Superior temporal gyrus (tissue), 1 donor: Measurements from ENCODE around the gene OSBPL10.
"Not testable (repeated sequence)": the region's sequence is repeated elsewhere in the genome, so short reads cannot be mapped to it uniquely, and the experiment has no call there.

Experiments used
- DNase-seq: peaks from one replicate; pipeline ENCODE4 v3.0.0-alpha.2; 2016; ENCODE audit errors: extremely low spot score

OSBPL10 gene, protein sequence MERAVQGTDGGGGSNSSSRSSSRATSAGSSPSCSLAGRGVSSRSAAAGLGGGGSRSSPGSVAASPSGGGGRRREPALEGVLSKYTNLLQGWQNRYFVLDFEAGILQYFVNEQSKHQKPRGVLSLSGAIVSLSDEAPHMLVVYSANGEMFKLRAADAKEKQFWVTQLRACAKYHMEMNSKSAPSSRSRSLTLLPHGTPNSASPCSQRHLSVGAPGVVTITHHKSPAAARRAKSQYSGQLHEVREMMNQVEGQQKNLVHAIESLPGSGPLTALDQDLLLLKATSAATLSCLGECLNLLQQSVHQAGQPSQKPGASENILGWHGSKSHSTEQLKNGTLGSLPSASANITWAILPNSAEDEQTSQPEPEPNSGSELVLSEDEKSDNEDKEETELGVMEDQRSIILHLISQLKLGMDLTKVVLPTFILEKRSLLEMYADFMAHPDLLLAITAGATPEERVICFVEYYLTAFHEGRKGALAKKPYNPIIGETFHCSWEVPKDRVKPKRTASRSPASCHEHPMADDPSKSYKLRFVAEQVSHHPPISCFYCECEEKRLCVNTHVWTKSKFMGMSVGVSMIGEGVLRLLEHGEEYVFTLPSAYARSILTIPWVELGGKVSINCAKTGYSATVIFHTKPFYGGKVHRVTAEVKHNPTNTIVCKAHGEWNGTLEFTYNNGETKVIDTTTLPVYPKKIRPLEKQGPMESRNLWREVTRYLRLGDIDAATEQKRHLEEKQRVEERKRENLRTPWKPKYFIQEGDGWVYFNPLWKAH

DNA sequence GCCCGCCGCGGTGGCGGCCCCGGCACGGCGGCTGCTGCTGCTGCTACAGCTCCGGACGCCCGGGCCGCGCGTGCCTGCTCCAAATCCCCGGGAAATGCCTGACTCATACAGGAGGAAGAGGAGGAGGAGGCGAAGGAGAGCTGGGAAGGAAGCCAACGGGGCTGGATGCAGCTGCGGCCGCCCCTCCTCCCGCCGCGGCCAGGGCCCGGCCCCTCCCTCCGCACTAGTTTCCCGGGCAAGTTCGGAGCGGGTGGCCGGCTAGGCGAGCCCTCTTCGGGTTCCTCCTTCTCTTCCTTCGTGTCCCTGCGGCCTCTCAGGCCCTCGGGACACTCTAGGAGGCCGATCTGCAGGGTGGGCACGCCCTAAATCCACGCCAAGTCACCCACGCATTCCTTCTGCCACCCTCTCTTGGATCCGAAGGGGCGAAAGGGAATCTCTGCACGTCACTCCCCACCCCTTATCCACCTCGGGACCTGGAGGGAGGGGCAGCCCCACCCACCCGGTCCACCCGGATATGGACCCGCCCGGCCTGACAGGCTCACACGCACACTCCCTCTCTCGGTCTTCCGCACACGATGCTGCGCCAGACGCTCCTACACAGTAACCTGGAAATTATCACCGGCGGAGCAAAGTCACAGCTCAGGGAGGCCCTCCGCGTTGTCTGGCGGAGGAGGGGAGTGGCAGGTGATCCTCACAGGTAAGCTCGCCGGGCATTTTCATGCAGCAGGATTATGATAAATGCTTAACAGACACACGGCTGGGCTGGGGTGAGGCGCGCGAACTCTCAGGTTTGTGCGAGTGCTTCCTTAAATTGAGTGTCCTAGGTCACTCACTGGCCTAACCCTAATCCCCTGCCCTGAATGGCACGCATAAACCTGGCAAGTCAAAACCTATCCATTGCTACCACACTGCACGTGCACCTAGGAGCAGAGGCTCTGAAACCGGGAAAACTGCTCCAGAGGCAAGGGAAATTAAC, at the start of gene OSBPL10, which contains the start of gene ZNF860:
Gene OSBPL10 (minus strand): TSS at position 57 of the 976 bp plus-strand sequence. CDS start 83 bp downstream, outside the sequence.
Gene ZNF860 (plus strand): TSS at position 545 of the 976 bp plus-strand sequence. CDS start 7,330 bp downstream, outside the sequence.
- peak; percentile 73 for DNase-seq

DNA sequence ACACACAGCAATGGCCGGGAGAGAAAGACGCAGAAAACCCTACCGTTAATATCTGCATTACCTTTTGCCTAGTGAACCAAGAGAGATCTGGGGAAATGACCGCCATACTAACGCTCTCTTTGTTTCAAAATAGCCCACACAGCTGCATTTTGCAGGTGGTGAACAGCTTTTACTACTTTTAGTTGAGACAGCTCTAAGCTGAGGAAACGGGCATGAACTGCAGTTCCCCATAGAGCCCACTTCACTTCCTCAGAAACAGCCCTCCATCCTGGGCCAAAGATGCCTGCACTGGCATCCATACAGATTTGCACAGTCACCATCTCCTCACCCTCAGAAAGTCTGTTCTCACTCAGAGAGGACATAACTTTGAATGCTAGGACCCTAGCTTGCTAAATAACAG, 45.5 kb upstream of the OSBPL10 start:
- no peak for DNase-seq

DNA sequence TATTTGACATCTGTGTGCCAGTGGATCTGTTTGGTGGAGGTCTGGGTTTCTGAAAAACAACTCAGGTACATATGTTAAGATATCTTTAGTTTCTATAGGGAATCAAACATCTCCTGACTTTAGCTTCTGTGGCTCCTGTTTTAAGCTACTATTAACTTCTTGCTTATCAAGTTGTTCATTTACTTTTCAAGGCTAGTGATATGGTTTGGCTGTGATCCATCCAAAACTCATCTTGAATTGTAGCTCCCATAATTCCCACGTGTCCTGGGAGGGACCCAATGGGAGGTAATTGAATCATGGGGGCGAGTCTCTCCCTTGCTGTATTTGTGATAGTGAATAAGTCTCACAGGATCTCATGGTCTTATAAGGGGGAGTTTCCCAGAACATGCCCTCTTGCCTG, 41.9 kb upstream of the OSBPL10 start:
- DNase-seq, result no peak

DNA sequence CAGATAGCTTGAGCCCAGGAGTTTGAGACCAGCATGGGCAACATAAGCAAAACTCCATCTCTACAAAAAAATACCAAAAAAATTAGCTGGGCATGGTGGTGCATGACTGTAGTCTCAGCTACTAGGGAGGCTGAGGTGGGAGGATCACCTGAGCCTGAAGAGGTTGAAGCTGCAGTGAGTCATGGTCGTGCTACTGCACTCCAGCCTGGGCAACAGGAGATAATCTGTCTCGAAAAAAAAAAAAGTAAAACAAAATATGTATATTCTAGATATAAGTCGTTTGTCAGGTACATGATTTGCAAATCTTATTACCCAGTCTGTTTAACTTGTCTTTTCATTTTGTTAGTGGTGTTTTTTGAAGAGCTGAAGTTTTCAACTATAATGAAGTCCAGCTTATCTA, 40.7 kb upstream of the OSBPL10 start:
- DNase-seq, result no peak

DNA sequence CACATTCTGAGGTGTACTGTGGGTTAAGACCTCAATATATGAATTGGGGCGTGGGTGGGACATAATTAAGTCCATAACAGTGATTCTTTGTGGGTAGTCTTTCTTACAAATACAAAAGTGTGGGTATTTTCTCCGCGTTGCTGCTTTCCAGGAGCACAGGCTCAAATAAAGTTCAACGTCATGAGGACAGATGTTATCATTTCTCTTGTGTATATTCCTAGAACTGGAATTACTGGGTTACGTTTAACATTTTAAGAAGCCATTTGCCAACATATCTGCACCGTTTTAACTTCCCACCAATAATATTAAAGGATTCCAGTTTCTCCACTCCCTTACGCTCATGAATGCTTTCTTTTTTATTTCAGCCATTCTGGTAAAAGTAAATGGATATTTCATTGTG, 40.1 kb upstream of the OSBPL10 start:
- no peak for DNase-seq

DNA sequence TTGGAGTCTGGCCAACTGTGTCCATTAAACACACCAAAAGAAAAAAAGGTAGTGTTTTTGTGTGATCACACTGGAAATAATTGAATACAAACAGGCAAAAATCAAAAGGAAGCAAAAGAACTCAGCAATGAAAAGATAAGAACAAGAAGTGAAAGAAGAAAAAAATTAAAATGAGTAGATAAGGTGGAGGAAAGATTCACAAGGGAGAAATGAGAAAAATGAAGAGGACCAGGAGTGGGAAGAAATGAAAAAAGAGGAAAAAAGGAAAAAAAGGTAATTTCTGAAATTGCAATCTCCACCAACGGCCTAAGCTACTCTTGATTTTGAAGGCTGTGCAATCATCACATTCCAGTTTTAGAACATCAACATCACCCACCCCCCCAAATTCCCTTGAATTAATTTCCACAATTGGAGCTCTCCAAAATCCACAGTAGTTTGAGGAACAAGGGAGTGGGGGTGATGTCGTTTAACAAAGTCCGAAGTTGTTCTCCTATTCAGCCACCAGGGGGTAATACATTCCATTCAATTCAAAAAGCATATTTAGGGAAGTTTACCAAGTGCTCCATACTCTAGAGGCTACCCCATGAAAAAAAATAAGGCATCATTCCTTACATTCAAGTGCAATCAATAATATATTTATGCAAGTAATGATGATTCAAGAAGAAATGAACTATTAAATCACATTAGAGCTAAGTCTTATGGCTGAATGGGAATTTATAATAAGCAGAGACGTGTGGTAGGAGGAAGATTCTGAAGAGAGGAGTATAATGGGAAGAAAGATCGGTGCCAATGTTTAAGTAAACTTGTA, 37.9 kb upstream of the OSBPL10 start:
- peak; percentile 86 for DNase-seq

DNA sequence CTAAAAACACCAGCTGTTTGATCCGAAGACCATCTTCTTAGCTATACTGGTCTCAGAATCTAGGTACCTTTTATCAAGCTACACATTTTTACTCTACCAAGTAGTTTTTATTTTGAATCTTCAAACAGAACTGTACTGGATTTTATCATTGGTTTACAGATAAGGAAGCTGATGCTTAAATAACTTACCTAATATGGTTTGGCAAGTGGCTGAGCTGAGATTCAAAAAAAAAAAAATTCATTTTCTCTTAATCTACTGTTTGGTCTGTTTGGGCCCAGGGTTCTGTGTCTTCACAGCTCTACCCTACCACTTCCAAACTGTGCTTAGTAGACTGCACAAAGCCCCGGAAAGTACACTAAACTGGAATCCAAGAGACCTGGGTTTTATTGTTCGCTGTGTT, 36.2 kb upstream of the OSBPL10 start:
- no peak for DNase-seq

DNA sequence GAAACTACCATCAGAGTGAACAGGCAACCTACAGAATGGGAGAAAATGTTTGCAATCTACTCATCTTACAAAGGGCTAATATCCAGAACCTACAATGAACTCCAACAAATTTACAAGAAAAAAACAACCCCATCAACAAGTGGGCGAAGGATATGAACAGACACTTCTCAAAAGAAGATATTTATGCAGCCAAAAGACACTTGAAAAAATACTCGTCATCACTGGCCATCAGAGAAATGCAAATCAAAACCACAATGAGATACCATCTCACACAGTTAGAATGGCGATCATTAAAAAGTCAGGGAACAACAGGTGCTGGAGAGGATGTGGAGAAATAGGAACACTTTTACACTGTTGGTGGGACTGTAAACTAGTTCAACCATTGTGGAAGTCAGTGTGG, 34.6 kb upstream of the OSBPL10 start:
- not testable (repeated sequence) for DNase-seq

DNA sequence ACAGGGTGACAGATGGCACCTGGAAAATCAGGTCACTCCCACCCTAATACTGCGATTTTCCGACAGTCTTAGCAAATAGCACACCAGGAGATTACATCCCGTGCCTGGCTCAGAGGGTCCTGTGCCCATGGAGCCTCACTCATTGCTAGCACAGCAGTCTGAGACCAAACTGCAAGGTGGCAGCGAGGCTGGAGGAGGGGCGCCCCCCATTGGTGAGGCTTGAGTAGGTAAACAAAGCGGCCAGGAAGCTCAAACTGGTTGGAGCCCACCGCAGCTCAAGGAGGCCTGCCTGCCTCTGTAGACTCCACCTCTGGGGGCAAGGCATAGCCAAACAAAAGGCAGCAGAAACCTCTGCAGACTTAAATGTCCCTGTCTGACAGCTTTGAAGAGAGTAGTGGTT, 29.6 kb upstream of the OSBPL10 start:
- DNase-seq, result not testable (repeated sequence)

DNA sequence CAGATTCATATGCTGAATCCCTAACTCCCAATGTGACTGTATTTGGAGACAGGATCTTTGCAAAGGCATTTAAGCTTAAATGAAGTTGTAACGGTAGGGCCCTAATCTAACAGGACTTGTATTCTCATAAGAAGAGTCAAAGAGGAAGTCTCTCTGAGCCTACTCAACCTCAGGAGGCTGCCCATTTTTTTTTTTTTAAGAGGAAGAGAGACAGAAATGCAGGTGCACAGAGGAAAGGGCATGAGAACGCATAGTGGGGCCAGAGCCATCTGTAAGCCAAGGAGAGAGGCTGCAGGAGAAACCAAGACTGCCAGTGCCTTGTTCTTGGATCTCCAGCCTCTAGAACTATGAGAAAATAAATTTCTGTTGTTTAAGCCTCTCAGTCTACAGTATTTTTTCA, 28.9 kb upstream of the OSBPL10 start:
- DNase-seq, result no peak

DNA sequence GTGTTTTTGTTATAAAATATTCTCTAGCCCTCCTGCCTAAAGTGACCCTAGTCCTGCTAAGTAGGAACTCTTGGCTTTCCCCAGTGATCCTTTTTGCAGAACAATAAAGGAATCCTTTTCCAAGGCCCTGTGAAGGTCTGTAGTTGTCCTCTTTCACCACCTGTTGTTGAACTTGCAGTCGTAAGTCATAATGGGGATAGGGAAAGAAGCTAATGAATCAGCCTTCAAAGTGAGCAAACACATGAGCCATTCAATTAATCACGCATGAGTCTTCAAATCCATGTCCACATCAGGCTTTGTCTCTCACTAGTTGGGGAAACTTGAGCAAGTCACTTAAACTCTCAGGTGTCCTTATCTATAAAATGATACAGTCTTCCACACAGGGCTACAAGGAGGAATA, 28.0 kb upstream of the OSBPL10 start:
- no peak for DNase-seq

DNA sequence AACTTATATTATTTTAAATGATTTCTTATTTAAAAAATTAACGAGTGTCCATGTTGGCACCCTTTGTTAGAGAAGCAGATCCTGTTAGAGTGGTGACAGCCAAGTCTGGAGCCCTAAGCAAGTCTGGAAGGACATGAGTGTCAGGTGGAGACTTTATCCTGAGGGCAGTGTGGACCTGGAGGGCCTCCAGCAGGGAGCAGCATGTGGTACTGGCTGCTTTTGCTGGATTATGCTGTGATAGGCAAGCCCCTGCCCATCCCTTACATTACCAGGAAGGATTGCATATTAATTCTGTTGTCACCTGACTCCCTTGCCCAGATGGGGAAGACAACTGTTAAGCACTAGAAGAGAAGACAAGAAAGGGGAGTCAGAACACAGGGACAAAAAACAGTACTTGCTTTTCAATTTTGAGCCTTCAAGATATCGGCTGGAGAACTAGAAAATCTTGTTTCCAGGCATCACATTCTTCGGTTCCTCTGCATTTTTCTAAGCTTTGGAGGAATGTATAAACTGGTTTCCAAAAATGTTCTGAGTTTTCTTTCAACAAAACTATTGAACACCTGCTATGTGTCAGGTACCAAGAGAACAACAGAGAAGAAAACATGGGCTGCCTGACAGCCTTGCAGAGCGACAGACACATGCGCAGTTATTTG, 23.2 kb upstream of the OSBPL10 start:
- DNase-seq, result no peak

DNA sequence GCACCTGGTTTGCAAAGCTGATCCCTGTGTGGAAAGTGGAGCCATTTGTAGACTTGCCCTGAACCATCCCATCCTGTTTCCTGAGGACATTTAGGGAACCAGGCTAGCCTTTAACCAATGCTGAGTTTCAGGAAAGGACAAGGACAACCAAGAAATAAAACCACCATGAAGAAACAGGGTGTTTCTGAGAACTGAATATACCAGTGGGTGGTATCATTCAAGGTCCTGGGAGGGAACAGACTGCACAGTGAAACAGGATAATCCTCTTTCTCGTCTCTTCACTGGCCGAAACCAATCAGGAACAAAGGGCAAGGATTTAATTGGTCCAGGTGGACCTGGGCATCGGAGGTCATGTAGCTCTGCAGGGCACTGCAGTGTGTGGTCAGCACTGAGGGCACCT, 22.3 kb upstream of the OSBPL10 start:
- no peak for DNase-seq

DNA sequence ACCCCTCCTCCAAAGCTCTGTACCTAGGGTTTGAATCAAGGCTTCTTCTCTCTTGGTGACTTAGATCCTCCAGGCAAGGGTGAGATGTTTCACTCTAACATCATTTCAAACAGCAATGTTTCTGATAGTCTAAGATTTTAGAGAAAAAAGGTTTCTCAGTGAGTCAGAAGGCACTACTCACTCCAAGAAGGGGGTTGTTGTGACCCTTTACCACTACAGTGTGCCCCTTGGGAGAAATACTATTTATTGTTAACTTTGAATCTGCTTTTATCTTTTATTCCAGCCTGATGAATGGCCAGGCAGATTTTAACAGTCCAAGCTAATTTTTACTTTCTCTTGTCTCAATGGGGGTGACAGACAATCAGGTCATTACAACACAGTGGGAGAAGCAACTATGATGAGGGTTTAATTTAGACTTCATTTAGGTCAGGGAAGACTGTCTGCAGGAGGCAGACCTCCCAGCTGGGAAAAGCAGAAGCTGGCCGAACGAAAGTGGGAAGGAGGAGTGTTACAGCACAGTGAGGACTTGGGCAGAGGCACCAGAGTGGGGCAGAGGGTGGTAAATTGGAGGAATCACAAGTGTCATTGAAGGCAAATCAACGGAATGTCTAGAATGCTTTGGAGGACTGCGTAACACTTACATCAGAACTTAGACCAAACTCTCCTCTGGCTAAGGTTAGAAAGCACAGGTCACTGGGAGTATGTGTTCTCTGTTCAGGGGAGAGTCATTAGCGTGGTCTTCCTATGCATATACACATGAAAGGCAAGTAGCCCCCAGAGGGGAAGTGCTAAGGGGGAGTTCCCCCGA, 21.7 kb upstream of the OSBPL10 start:
- DNase-seq, result no peak

DNA sequence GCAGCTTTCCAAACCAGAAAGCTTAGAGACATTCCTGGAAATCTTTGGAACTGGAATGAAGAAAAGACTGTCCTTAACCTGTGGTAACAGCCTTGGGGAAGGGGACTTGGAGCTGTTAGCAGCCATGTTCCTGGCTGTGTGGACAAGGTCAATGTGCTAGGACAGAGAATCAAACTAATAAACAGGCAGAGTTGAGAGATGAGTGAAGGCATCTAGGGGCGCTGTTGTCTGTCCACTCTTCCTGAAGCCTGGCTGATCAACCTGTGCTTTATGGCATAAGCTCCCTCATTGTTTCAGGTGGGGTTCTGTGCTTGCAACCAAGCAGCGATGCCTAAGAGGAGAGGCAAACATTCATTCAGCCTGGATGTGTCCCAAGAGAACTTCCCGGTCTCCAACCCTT, 19.8 kb upstream of the OSBPL10 start:
- DNase-seq, result no peak

DNA sequence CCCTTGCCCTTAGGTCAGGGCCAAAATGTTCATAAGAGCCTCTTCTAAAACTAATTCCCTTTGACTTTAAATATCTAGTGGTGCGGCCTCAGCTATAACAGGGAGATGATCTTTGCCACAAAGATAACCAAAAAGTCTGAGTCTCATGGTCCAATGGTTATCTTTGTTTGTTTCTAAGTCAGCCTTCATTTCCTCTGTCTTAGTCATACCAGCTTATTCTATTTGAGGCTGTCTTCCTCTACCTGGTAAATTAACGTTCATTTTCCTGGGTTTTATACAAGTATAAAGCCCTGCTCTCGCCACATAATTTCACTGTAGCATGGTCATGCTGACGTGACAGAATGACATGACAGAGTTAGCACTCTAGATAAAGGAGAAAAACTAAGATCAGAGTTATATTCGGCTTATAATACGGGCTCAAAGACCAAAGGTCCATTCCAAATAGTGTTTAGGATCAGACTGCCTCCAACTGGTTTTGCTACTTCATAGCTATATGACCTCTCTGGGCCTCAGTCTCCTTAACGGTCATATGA, 18.9 kb upstream of the OSBPL10 start:
- DNase-seq, result no peak

DNA sequence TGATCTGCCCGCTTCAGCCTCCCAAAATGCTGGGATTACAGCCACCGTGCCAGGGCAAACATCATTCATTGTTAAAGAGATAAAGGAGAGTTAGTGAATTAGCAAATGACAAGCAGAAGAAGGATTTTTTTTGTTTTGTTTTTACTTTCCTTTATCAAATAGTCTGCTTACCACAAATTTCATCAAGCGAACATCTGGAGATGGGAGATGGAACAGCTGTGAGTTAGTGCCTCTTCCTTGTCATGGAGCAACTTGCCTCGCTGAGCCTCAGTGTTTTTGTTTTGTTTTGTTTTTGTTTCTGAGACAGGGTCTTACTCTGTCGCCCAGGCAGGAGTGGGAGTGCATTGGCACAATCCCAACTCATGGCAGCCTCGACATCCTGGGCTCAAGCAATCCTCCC, 16.4 kb upstream of the OSBPL10 start:
- DNase-seq, result no peak

DNA sequence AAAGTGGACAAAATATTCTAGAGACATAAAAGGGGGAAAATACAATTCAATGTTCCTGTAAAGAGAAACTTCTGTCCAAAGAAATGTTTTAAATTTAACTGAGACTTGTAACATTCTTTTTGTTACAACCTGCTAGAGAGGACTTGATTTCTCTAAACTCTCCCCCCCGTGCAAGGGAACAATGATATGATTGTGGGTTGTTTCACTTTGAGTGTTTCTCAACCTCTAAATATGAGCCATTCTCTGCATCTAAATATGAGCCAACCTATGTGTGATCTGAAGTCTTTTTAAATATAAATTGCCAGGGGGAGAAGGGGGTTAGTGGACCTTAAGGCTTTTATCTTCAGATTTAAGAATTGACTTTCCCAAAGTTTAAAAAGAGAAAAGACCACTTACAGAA, 15.1 kb upstream of the OSBPL10 start:
- no peak for DNase-seq

DNA sequence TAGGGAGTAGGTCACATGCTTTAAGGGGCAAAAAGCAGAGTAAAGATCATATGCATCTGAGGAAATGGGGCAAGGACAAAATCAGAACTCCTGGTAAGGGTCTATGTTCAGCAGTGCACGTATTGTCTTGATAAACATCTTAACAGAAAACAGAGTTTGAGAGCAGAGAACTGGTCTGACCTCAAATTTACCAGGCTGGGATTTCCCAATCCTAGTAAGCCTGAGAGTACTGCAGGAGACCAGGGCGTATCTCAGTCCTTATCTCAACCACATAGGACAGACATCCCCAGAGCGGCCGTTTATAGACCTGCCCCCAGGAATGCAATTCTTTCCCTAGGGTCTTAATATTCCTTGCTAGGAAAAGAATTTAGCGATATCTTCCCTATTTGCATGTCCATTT, 14.0 kb upstream of the OSBPL10 start:
- DNase-seq, result not testable (repeated sequence)
